Effector CD8-positive, alpha-beta T cell (primary cell): ENCODE measurements around the gene TRABD.
A peak's percentile ranks its signal among the peaks of the same experiment; 100 is the strongest.
"Not testable (repeated sequence)": the region's sequence is repeated elsewhere in the genome, so short reads cannot be mapped to it uniquely, and the experiment has no call there.

Experiments used
- DNase-seq: peaks from one replicate; lab custom pipeline; 2025; lab: John Stamatoyannopoulos, UW

Gene TRABD

GRCh38 chr22:50201191-50202129, 15.7 kb downstream of the TRABD start:
- no peak for DNase-seq

DNA sequence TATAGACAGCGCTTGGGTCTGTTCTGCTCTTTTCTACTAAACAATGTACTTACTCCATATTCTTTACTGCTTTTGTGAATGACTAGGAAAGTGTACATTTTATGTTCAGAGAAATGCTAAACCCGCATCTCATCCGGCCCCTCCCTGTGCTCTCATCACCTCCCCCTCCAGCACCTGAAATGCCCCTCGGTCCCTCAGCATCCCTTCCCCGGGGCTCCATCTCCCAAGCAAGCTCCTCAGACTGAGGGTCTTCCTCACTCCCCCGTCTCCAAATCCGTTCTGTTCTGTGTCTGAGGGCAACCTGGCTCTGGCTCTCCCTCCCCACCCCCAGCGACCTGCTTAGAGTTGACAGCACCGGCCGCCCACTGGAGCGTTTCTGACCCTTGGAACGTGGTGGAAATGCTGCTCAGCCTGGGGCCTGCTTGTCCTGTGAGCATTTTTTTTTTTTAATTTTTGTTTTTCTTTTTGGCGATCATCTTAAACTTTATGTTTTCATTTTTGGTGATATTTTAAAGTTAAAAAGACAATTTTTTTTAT, 16.5 kb downstream of the TRABD start:
- DNase-seq, result no peak

DNA sequence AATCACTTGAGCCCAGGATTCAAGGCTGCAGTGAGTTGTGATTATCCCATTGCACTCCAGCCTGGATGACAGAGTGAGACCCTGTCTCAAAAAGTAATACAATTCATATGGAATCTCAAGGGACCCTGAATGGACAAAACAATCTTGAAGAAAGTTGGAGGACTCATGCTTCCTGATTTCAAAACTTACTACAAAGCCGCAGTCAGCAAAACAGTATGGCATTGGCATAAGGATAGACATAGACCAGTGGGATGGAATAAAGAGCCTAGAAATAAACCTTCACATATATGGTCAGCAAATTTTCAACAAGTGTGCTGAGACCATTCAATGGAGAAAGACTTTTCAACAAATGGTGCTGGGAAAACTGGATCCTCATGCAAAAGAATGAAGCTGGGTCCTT, 17.6 kb downstream of the TRABD start:
- DNase-seq, result no peak

DNA sequence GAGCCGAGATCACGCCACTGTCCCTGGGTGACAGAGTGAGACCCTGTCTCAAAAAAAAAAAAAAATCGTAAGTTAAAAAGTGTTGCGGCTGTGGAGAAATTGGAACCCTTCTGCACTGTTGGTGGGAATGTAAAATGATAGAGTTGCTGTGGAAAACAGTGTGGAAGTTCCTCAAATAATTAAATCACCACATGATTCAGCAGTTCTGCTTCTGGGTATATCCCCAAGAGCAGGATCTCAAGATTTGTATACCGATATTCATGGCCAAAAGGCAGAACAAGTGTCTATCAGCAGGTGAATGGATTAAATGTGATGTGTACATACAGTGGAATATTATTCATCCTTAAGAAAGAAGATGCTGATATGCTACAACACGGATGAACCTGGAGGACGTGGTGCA, 18.9 kb downstream of the TRABD start:
- no peak for DNase-seq

GRCh38 chr22:50204998-50205397, 19.3 kb downstream of the TRABD start:
- not testable (repeated sequence) for DNase-seq

DNA sequence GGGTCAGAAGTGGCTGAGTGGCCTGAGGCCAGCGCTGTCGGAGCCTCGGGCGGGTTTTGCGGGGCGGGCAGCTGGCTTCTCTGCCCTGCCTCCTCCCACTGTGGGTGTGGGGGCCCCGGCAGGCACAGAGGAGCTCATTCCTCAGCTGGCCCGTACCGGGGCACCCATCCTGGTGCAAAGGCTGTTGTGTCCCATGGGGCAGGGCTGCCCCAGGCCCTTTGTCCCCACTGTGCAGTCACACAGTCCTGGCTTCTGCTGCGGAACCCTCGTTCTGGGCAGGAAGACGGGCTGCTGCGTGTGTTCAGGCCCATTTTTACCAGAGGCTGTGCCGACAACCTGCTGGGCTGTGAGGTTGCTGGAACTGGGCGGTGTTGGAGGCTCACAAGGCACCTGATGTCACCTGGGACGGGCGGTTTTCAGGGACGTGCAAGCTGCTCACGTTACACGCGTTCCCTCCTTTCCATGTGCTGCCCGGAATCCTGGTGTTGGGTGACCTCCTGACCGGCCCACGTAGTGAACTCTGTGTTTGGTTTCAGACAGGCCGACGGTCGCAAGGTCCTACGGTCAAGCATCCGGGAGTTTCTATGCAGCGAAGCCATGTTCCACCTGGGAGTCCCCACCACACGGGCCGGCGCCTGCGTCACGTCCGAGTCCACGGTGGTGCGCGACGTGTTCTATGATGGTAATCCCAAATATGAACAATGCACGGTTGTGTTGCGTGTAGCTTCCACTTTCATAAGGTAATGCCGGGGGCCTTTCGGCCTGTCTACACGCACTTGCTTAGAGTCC, 20.3 kb downstream of the TRABD start:
- no peak for DNase-seq

DNA sequence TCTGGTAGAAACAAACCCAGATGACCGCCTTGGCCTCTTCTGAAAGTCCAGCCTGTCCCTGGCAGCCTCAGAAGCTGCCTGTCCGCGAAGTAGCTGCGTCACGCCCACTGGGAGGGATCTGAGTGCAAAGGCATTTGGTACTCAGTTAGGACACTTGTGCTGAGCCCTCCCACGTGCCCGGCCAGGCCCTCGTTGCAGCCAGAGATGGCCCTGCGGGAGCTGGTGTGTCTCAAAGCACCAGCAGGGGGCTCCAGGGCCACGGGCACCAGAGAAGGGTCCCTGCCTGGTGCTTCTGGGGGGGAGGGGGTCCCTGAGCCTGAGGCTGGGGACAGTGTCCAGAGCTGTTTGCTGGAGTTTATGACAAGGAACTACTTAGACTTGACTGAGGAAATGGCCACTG, 20.9 kb downstream of the TRABD start:
- no peak for DNase-seq

DNA sequence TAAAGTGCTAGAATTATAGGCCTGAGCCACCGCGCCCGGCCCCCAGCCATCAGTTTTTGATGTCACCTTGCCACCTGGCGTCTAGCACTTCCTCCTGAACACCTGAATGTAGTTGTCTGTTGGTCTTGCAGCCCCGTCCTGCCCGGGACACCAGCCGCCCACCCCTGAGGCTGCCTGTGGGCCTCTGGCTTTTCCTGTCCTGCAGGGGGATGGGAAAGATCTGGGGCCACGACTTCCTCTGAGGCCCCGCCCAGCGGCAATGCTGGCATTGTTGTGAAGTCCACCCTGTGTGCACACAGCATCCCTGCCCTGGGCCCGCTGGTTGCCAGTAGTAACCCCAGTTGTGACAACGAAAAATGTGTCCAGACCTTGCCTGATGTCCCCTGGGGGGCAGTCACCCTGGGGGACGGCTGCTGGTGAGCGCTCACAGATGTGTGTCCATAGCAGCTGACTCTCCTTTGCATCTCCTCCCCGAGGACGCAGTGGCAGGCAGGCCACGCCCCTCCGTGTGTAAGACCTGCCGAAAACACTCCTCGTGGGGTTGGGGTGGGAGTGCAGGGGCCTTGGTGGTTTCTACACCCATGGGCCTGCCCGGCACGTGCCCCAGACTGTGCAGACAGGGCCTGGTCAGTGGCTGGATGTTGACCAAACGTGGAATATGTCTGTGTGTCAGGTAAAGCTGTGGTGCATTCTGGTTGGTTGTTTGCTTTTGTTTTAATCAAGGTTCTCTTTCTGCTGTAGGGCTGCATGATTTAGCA, 21.8 kb downstream of the TRABD start:
- no peak for DNase-seq

DNA sequence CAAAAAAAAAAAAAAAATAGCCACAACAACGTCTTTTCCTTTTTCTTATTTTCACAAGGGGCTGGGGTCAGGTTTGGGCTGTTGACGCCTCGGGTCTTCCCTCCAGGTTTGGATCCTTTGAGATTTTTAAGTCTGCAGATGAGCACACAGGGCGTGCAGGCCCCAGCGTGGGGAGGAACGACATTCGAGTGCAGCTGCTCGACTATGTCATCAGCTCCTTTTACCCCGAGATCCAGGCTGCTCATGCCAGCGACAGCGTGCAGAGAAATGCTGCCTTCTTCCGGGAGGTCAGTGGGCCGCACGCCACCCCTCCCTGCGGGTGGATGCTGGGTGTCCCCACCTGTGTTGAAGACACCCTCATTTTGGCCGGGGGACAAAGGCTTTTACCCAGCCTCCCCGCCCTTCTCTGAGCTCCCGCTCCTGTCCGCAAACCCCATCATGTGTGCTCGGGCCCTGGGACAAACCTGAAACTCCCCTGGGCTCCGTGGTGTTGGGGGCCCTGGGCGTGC, 22.8 kb downstream of the TRABD start:
- no peak for DNase-seq

DNA sequence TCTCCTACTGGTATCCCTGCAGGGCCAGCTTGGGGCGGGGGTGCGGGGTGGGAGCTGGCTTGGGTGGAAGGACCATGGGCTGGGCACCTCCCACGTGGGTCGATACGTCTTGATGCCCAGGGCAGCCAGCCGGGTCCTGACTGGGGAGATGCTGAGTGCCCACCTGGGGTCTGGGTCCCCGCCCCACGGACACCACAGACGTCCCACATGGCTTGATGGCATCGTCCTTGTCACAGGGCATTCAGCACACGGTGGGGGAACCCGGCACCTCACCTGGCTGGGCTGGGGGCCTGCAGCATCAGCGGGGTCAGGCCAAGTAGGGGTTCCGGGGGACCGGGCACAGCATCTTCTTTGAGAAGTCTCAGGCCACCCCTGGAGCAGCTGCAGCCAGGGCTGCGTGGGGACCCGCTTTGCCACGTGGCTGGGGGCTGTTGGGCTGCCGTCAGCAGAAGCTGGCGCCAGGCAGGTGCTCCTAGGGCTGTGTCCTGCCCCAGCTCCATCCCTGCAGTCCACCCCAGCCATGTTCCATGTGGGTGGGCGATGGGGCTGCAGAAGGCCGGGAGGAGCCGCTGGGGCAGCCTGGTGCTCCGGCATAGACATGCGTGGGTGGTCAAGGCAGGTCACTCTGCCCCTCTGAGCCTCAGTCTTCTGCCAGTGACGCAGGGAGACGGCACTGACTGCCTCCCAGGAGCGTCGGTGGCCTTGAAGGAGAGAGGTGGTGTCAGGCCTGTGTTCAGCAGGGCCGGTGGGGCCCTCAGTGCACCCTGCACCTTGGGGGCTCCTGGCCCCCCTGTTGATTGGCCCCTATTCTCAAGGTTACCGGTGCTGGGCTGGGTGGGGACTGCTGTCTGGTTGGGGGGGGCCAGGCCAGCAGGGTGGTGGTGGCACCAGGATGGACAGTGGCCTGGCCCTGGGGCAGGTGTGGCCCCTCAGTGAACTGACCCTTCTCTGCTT, 23.5 kb downstream of the TRABD start:
- DNase-seq, result no peak

DNA sequence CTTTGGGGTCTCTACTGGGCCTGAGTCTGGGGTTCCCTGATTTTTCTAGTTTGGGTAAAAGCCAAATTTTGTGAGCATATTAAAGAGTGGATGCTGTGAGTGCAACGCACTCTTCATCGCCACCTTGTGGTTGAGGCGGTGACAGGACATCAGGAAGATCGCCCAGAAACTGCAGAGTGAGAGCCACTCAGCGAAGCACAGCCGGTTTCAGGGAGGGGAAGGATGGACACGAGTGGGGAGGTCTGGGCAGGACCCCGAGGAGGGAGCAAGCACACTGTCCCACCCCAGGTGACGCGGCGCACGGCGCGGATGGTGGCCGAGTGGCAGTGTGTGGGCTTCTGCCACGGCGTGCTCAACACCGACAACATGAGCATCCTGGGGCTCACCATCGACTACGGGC, 24.2 kb downstream of the TRABD start:
- peak; percentile 55 for DNase-seq

DNA sequence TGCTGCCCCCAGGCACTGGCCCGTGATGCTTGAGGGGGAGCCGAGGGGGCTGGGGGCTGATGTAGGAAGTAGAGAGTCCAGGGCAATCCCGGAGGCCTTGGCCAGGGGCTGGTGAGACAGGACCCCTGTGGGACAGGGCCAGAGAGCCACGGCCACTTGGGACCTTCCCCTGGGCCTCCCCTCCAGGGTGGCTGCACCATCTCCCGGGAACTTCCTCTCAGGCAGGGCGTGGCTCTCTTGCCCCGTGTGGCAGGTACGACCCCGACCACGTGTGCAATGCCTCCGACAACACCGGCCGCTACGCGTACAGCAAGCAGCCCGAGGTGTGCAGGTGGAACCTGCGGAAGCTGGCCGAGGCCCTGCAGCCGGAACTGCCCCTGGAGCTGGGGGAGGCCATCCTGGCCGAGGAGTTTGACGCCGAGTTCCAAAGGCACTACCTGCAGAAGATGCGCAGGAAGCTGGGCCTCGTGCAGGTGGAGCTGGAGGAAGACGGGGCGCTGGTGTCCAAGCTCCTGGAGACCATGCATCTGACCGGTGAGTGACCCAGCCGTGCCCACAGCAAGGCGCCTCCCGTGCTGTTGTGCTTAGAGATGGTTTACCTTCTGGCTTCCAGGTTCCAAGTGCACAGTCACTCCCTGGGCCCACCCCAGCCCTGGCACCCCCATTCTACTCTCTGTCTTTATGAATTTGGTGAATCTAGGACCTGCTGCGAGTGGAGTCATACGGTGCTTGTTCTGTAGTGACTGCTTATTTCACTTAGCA, 24.8 kb downstream of the TRABD start:
- no peak for DNase-seq

DNA sequence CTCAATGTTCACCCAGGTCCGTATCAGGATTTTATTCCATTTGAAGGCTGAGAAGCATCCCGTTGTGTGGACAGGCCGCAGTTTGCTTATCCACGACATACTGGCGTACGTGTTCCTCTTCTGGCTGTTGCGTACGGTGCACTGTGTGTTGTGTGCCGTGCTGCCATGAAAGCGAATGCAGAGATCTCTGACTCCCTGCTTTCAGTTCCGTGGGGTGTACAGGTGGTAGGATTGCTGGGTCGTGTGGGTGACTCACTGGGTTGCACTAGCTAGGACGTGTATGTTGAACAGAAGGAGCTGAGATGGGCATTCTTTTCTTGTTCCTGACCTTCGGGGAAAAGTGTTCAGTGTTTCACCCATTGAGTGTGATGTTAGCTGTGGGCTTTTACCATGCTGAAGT, 25.4 kb downstream of the TRABD start:
- no peak for DNase-seq

DNA sequence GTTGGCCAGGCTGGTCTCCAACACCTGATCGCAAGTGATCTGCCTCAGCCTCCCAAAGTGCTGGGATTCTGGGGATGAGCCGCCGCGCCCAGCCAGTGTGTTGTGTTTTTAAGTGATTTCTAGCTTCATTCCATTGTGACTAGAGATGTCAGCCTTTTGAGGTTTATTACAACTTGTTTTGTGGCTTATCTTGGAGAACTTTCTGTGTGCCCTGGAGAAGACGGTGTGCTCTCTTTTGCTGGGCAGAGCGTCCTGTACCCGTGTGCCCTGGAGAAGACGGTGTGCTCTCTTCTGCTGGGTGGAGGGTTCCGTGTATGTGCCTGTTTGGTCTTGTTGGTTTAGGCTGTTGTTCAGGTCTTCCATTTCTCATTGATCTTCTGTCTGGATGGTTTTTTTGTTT, 27.6 kb downstream of the TRABD start:
- no peak for DNase-seq

GRCh38 chr22:50215297-50216054, 29.8 kb downstream of the TRABD start:
- no peak for DNase-seq

DNA sequence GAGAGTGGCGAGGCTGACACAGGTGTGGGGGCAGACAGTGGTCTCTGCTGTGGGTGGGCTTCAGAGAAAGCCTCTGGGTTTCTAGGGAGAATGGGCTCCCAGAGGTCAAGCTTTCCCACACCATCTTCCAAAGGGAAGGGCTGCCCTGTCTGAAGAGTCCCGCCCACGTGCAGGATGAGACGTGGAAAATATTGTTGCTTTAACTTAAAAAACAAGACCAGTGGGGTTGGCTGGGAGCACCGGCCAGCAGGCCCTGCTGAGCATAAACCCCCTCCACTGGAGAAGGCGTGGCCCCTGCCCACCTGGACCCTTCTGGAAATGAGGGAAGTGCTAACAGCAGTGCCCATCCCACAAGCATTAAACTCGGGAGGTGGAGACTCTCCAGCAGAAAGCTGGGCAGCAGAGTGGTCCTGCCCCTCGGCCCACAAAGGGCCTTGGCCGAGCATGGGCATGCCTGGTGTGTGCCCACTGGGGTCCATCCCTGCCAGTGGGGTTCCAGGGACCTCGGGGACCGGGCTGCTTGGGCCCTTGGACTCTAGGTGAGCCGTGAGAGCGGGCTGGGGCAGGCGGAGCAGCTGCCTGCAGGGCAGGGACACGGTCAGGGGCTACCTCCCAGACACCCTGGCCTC, 30.5 kb downstream of the TRABD start:
- DNase-seq, result no peak

DNA sequence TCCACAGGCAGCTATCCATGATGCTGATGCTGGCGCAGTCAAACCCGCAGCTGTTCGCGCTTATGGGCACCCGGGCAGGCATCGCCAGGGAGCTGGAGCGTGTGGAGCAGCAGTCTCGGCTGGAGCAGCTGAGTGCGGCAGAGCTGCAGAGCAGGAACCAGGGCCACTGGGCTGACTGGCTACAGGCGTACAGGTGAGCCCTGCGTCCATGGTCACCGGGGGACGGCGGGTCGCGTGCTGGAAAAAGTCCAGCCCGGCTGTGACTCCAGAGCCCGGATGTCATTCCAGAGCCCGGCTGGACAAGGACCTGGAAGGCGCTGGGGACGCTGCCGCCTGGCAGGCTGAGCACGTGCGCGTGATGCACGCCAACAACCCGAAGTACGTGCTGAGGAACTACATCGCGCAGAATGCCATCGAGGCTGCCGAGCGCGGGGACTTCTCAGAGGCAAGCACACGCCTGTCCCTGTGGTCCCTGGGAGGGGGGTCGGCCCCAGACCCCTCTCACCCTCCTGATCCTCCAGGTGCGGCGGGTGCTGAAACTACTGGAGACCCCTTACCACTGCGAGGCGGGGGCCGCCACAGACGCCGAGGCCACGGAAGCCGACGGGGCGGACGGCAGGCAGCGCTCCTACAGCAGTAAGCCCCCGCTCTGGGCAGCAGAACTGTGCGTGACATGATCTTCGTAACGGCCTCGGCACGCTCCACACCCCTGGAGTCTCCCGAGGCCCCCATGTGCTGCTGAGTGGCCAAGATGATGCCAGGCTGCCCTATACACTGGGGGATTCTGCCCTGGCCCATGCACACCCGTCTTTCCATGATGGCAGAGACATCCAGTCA, 31.2 kb downstream of the TRABD start:
- DNase-seq, result no peak
